GM12878 (cell line): ENCODE results near the gene MFAP2. TPM values are rescaled to one million over a fixed set of nuclear protein-coding genes. Genes with fewer than 3 reads are reported as not detected.

Experiments used
- ATAC-seq: fragments of 200-7000 bp; cut with Tn5 transposase; 3 replicates; pipeline ENCODE4 v1.9.1; 2020; ENCODE audit warnings: mild to moderate bottlenecking, moderate library complexity
- BruUV-seq: library from RNA; stranded (reverse); fragments of 400-500 nt; replicated peaks from 2 replicates; lab custom pipeline; 2021; lab: Mats Ljungman, UMichigan
- CTCF ChIA-PET: fragments of 300-600 bp; sonication (Branson Sonifier 250); formaldehyde crosslinking; extraction: SDS; loops from one replicate; lab custom pipeline; 2021; ENCODE audit warnings: inconsistent platforms; lab: Yijun Ruan, JAX
- POLR2A ChIA-PET: fragments of 350-600 bp; formaldehyde crosslinking; extraction: SDS; loops from one replicate; lab custom pipeline; 2021; ENCODE audit warnings: inconsistent platforms; lab: Charles Lee
- RAD21 ChIA-PET: fragments of 300-600 bp; sonication (Branson Sonifier 250); formaldehyde crosslinking; loops from one replicate; lab custom pipeline; 2023; ENCODE audit warnings: antibody characterized with exemption; ENCODE audit not compliant: unreplicated experiment; lab: Charles Lee
- SMC1A ChIA-PET: fragments of 300-600 bp; sonication (Branson Sonifier 250); formaldehyde crosslinking; loops from one replicate; lab custom pipeline; 2023; ENCODE audit not compliant: unreplicated experiment, uncharacterized antibody; lab: Charles Lee
- DNase-seq: peaks from one replicate; pipeline ENCODE4 v3.0.0-alpha.2; 2011; ENCODE audit warnings: low read depth, low spot score
- FAIRE-seq: peaks from 3 replicates; lab custom pipeline; 2011; peaks lifted over from hg19 to GRCh38; lab: Jason Lieb, UNC
- H2AFZ ChIP-seq: 2 replicates; pipeline ENCODE4 v1.6.0; 2011; ENCODE audit warnings: low read depth, low read length, control low read depth; ENCODE audit not compliant: control insufficient read depth
- H3K27ac ChIP-seq: 2 replicates; pipeline ENCODE4 v1.5.1; 2011; ENCODE audit warnings: control low read depth; ENCODE audit not compliant: control insufficient read depth, insufficient read depth
- H3K27me3 ChIP-seq, 2 experiments: replicated peaks in 1 of 2; 2 replicates each; pipeline versions ENCODE4 v1.6.0 to v1.6.1; 2011; ENCODE audit warnings: low read length in 1 of 2; ENCODE audit not compliant: control insufficient read depth in 2 of 2, insufficient read depth in 2 of 2
- H3K36me3 ChIP-seq, 2 experiments: 2 replicates each; pipeline ENCODE4 v1.5.1; 2011; ENCODE audit warnings: low read length in 1 of 2; ENCODE audit not compliant: control insufficient read depth in 2 of 2, insufficient read depth in 2 of 2
- H3K4me1 ChIP-seq: 2 replicates; pipeline ENCODE4 v1.6.1; 2011; ENCODE audit warnings: mild to moderate bottlenecking, low read length, moderate library complexity, mixed read lengths; ENCODE audit not compliant: control insufficient read depth, insufficient read depth
- H3K4me2 ChIP-seq: 2 replicates; pipeline ENCODE4 v1.6.0; 2011; ENCODE audit warnings: control low read depth; ENCODE audit not compliant: control insufficient read depth, insufficient read depth
- H3K4me3 ChIP-seq: fragments of 200-600 bp; sonication (generic); 2 replicates; pipeline ENCODE4 v1.5.1; 2016
- H3K79me2 ChIP-seq: 2 replicates; pipeline ENCODE4 v1.6.0; 2011; ENCODE audit warnings: low read length; ENCODE audit not compliant: control insufficient read depth, insufficient read depth
- H3K9ac ChIP-seq: 2 replicates; pipeline ENCODE4 v1.8.0; 2011; ENCODE audit warnings: low read length, control low read depth, mixed read lengths; ENCODE audit not compliant: control insufficient read depth, insufficient read depth
- H3K9me3 ChIP-seq: replicated peaks from 3 replicates; pipeline ENCODE4 v1.5.1; 2011; ENCODE audit warnings: mild to moderate bottlenecking, low read length; ENCODE audit not compliant: control insufficient read depth, insufficient read depth
- H4K20me1 ChIP-seq: 2 replicates; pipeline ENCODE4 v1.6.0; 2011; ENCODE audit not compliant: control insufficient read depth, insufficient read depth
- BACH1 ChIP-seq: fragments of 450-650 bp; IDR thresholded peaks from 2 replicates; pipeline ENCODE4 v1.6.1; 2017; ENCODE audit warnings: mild to moderate bottlenecking, borderline replicate concordance
- BCLAF1 ChIP-seq: fragments of 450-650 bp; IDR thresholded peaks from 2 replicates; pipeline ENCODE4 v1.6.1; 2017; ENCODE audit warnings: antibody characterized with exemption, mild to moderate bottlenecking, moderate library complexity
- CBX3 ChIP-seq: fragments of 200-600 bp; sonication (generic); IDR thresholded peaks from 2 replicates; pipeline ENCODE4 v1.6.1; 2016; ENCODE audit warnings: low read depth, borderline replicate concordance
- DPF2 ChIP-seq: fragments of 450-650 bp; IDR thresholded peaks from 2 replicates; pipeline ENCODE4 v1.6.1; 2017; ENCODE audit warnings: mild to moderate bottlenecking
- IKZF2 ChIP-seq, 2 experiments: fragments of 450-650 bp; IDR thresholded peaks; 2 replicates each; pipeline ENCODE4 v1.6.1; 2017; ENCODE audit warnings: mild to moderate bottlenecking in 2 of 2, moderate library complexity in 2 of 2
- MEF2B ChIP-seq: fragments of 450-650 bp; IDR thresholded peaks from 2 replicates; pipeline ENCODE4 v1.6.1; 2018; ENCODE audit warnings: mild to moderate bottlenecking, moderate library complexity; ENCODE audit not compliant: partially characterized antibody, poor library complexity, severe bottlenecking
- MLLT1 ChIP-seq: fragments of 450-650 bp; IDR thresholded peaks from 2 replicates; pipeline ENCODE4 v1.6.1; 2016; ENCODE audit warnings: mild to moderate bottlenecking
- NFIC ChIP-seq: IDR thresholded peaks from 2 replicates; pipeline ENCODE4 v1.6.1; 2012; ENCODE audit warnings: low read depth, mild to moderate bottlenecking, inconsistent platforms, low read length, moderate library complexity
- NFXL1 ChIP-seq: fragments of 450-650 bp; IDR thresholded peaks from 2 replicates; pipeline ENCODE4 v1.6.1; 2017; ENCODE audit warnings: antibody characterized with exemption, mild to moderate bottlenecking, borderline replicate concordance
- SIN3A ChIP-seq: IDR thresholded peaks from 2 replicates; pipeline ENCODE4 v1.6.1; 2012; ENCODE audit warnings: low read depth, low read length, improper control_type of control experiment
- TARDBP ChIP-seq: IDR thresholded peaks from 2 replicates; pipeline ENCODE4 v1.6.1; 2016; ENCODE audit warnings: borderline replicate concordance
- TCF7 ChIP-seq: IDR thresholded peaks from 2 replicates; pipeline ENCODE4 v1.6.1; 2014; ENCODE audit warnings: antibody characterized with exemption, borderline replicate concordance
- WRNIP1 ChIP-seq: IDR thresholded peaks from 2 replicates; pipeline ENCODE4 v1.6.1; 2011; ENCODE audit warnings: low read depth, low read length, improper control_type of control experiment, borderline replicate concordance
- ZSCAN29 ChIP-seq: fragments of 450-650 bp; IDR thresholded peaks from 2 replicates; pipeline ENCODE4 v1.6.1; 2017; ENCODE audit warnings: mild to moderate bottlenecking, moderate library complexity
- WGBS: methylation state at CpG from one replicate; pipeline ENCODE4 v1.1.6; 2016; ENCODE audit warnings: low lambda C conversion rate; ENCODE audit not compliant: insufficient replicate concordance, insufficient coverage; ENCODE audit errors: missing lambda C conversion rate; 5-methylcytosine and 5-hydroxymethylcytosine counted together
- in situ Hi-C: fragments of 300-500 bp; cut with MboI; formaldehyde crosslinking; loops from 9 replicates; pipeline ENCODE4 v1.14.3; 2018; ENCODE audit warnings: mixed read lengths
- intact Hi-C: fragments of 100-400 bp; cut with micrococcal nuclease; formaldehyde crosslinking; loops from one replicate; pipeline ENCODE4 v1.14.2; 2022; ENCODE audit not compliant: unreplicated experiment
- polyA plus RNA-seq, 11 experiments: library from polyadenylated mRNA; depleted of rRNA in 4 of 11; unstranded in 6 of 11; stranded (reverse) in 5 of 11; fragments of >200 nt; fragmentation: Nextera tagmentation in 4 of 11; fragmentation: Illumina TruSeq in 1 of 11; extraction: Ambion mirVana in 4 of 11; extraction: Trizol in 1 of 11; gene quantifications; 1 replicate in 1 of 11; 2 replicates in 10 of 11; pipeline versions ENCODE4 v1.2.1 to v1.2.3, GENCODE V29; 2011 to 2016; ENCODE audit warnings: inconsistent platforms in 2 of 11, missing spikeins in 2 of 11, low read depth in 1 of 11
- total RNA-seq, 4 experiments: library from RNA; depleted of rRNA in 3 of 4; stranded (reverse); fragments of >200 nt in 3 of 4; fragmentation: Illumina TruSeq in 1 of 4; extraction: Trizol in 1 of 4; gene quantifications; 2 replicates each; pipeline versions ENCODE4 v1.2.1 to v1.2.3, GENCODE V29; 2013 to 2021

The MFAP2 gene
- total and polyA plus RNA-seq, 10 of the 15 experiments (the other 5 are each of a cell fraction or from before 2014, with no cell fraction given) = 0.16 TPM; not detected in 9

- no peak overlapping the region for H3K9ac ChIP-seq
- H3K27me3 ChIP-seq = no peaks in the 10 kb centered on the region
- POLR2A ChIA-PET = no interaction called here
- BruUV-seq = no TSS peak
- no peak for DNase-seq
- no peaks in the 10 kb centered on the region for H4K20me1 ChIP-seq
- CTCF ChIA-PET = interaction anchor here (4.1 kb wide), 1 partner anchor 338 kb away, joined by 33 read pairs; no protein-coding TSS in a partner anchor
- no peak for ATAC-seq
- RAD21 ChIA-PET = no interaction called here
- H2AFZ ChIP-seq = no peak overlapping the region
- no peaks in the 10 kb centered on the region for H3K9me3 ChIP-seq
- H3K4me3 ChIP-seq = no peak overlapping the region
- H3K79me2 ChIP-seq = no peaks in the 10 kb centered on the region
- intact Hi-C loops = loop anchor here (10.0 kb wide), 1 partner anchor 514 kb away; the partner anchor contains the start of gene NECAP2
- WGBS = 85% methylated on average over 12 of the region's 12 CpGs
- TF ChIP-seq DPF2 = no peak
- TF ChIP-seq WRNIP1 = no peak
- TF ChIP-seq SIN3A = no peak
- TF ChIP-seq MLLT1 = no peak
- SMC1A ChIA-PET = no interaction called here
- FAIRE-seq = no peak
- H3K27ac ChIP-seq = no peak overlapping the region
- in situ Hi-C loops = loop anchor here (5.0 kb wide), 1 partner anchor 89 kb away; no protein-coding TSS in a partner anchor
- H3K4me1 ChIP-seq = no peaks in the 10 kb centered on the region
- no peaks in the 10 kb centered on the region for H3K36me3 ChIP-seq
- no peak overlapping the region for H3K4me2 ChIP-seq
These were observed 21.9 kb downstream of the MFAP2 start for GRCh38 chr1:16958475-16958874.

GRCh38 chr1:16957731-16958130, 22.7 kb downstream of the MFAP2 start:
- ChIA-PET CTCF (interaction anchor here (1.6 kb wide), 1 partner anchor 88 kb away, joined by 7 read pairs; no protein-coding TSS in a partner anchor), RAD21 (no interaction called here), SMC1A (interaction anchor here (0.6 kb wide), 1 partner anchor 44 kb away, joined by 3 read pairs; no protein-coding TSS in a partner anchor), POLR2A (no interaction called here)
- in situ Hi-C loops (loop anchor here (5.0 kb wide), 1 partner anchor 90 kb away; no protein-coding TSS in a partner anchor), intact Hi-C loops (loop anchor here (10.0 kb wide), 1 partner anchor 513 kb away; the partner anchor contains the start of gene NECAP2)
- Histone ChIP-seq H3K27me3 (no peaks in the 10 kb centered on the region), H3K27ac (no peak overlapping the region), H4K20me1 (no peaks in the 10 kb centered on the region), H3K9me3 (no peaks in the 10 kb centered on the region), H3K79me2 (no peaks in the 10 kb centered on the region), H3K36me3 (no peaks in the 10 kb centered on the region), H3K9ac (no peak overlapping the region), H3K4me2 (no peak overlapping the region), H3K4me1 (no peaks in the 10 kb centered on the region), H3K4me3 (no peak overlapping the region), H2AFZ (no peak overlapping the region)
- FAIRE-seq (no peak), ATAC-seq (no peak), DNase-seq (no peak)
- TF ChIP-seq CBX3 = no peak
- no peak for TF ChIP-seq NFIC
- no peak for TF ChIP-seq NFXL1
- TF ChIP-seq TARDBP = no peak
- no peak for TF ChIP-seq MEF2B
- TF ChIP-seq IKZF2 (IDR thresholded peaks at IDR 0.05) = no peak
- TF ChIP-seq BCLAF1 = no peak
- TF ChIP-seq BACH1 = no peak
- TF ChIP-seq ZSCAN29 = no peak
- TF ChIP-seq TCF7 = no peak
- WGBS = 83% methylated on average over 8 of the region's 8 CpGs
- no TSS peak for BruUV-seq
